ENCODE measurements around the gene SLC5A12. TPM values are rescaled to one million over a fixed set of nuclear protein-coding genes. Genes with fewer than 3 reads are reported as not detected.

SLC5A12 gene
- total RNA-seq, 1 donor from 2014 or later: not detected

DNA sequence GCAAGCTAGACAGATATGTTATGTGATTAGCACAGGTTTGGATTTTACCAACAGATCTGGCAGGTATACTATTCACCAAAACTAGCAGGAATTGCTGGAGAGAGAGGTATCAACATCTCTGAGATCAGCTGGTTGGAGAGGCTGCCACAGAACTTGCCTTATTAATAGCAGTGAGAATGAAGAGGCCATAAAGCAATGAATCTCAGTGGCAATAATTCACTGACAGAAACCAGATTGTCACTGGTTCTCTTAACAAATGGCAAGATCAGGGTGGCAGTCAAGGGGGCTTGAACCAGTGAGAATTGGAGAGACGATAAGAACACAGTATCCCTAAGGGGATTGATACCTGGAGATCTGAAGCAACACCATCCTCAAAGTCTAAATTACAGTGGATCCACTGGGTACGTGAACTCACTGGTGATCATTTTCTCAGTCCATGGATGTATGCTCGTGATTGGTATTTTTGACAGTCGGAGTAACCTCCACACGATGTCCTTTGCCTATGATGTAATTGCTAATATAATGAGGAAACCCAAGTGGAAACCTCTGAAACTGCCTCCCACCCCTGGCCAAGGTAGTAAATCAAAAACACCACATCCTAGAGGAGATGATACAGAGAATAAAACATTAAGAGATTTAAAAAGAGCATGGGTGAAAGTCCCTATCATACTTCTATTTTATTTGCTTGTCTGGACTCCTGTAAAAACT is 17.7 kb upstream of the SLC5A12 start:
- TF ChIP-seq CTCF (IDR thresholded peaks at IDR 0.05): no peak
- Mint-ChIP-seq H3K4me3 (no peak overlapping the region), H3K36me3 (ENCODE audit: low read depth) (no peaks in the 10 kb centered on the region), H3K9me3 (no peaks in the 10 kb centered on the region), H3K27ac (no peak overlapping the region), H3K4me1 (no peaks in the 10 kb centered on the region), H3K27me3 (no peaks in the 10 kb centered on the region)
- CTCF ChIA-PET: no interaction called here
- intact Hi-C loops (cut with micrococcal nuclease): no loop called here
- POLR2A ChIA-PET: no interaction called here
- DNase-seq: no peak
- ATAC-seq (ENCODE audit: low read depth): no peak

DNA sequence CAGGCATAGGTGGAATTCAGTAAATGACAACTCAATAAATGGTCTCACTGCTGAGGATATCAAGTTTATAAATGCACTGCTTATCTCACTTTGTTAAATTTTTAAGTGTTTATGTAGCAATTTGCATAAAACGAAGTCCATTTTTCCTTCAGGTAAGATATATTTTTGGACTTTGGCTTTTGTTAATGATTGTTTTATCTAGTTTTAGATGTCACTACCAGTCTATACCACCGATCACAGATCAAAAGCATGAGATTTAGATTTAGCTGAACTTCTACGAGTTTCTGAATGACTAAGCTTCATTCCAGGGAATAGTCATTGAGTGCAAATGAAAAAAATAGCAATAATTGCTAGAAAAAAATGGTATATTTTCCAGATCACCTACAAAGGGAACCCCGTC is 12.8 kb upstream of the SLC5A12 start:
- no peaks in the 10 kb centered on the region for H3K27me3 Mint-ChIP-seq
- H3K27ac Mint-ChIP-seq: no peak overlapping the region
- ATAC-seq (ENCODE audit: low read depth) (no peak), DNase-seq (no peak)
- no peaks in the 10 kb centered on the region for H3K36me3 Mint-ChIP-seq (ENCODE audit: low read depth)
- no peaks in the 10 kb centered on the region for H3K4me1 Mint-ChIP-seq
- H3K4me3 Mint-ChIP-seq: no peak overlapping the region
- TF ChIP-seq CTCF (IDR thresholded peaks at IDR 0.05): no peak
- CTCF ChIA-PET: no interaction called here
- H3K9me3 Mint-ChIP-seq: no peaks in the 10 kb centered on the region
- intact Hi-C loops (cut with micrococcal nuclease): no loop called here
- POLR2A ChIA-PET: no interaction called here

DNA sequence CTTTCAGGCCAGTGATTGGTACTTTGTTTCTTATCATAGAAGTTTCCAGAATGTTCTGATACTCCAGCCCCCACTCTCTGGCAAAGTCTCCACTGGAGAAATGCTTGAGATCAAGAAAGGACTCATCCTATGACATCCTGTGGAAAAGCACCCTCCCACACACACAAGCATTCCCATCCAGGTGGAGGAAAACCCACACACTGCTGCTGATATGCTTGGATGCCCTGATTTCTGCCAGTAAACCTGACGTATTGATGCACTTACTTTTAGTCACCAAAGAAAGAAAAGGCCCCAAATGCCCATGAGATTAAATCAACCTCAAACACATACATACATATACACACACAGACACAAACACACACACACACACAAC is 9.2 kb upstream of the SLC5A12 start:
- H3K4me1 Mint-ChIP-seq: no peaks in the 10 kb centered on the region
- DNase-seq (no peak), ATAC-seq (ENCODE audit: low read depth) (no peak)
- H3K27me3 Mint-ChIP-seq: no peaks in the 10 kb centered on the region
- CTCF ChIA-PET: no interaction called here
- no peak overlapping the region for H3K4me3 Mint-ChIP-seq
- H3K36me3 Mint-ChIP-seq (ENCODE audit: low read depth): no peaks in the 10 kb centered on the region
- H3K27ac Mint-ChIP-seq: no peak overlapping the region
- no peaks in the 10 kb centered on the region for H3K9me3 Mint-ChIP-seq
- POLR2A ChIA-PET: no interaction called here
- TF ChIP-seq CTCF (IDR thresholded peaks at IDR 0.05): no peak
- intact Hi-C loops (cut with micrococcal nuclease): no loop called here

DNA sequence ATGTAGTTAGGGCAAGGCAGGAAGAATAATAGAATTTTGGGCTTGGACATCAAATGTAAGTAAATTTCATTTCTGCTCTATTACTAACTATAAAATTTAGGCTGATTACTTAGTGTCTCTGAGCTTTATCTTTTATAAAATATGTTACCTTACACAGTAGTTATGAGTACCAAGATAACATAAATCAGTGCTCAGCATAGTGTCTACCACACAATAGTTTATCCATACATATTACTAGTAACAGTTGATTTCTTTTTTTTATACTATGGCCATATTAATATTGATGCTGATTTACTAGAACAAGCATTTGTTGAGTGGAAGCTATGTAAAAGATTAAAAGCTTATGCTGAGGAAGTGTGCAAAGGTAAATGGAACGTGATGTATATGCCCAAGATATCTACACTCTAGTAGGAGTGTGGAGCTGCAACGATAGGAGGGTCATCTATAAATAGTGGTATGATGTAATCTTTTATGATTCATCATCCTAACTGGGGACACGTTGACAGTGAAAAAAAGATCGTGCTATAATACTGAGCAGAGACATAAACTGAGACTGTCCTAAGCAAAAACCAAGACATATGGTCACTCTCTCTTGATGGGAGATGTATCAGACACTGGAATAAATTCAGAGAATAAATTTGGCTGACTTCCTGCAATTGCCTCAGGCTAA is 8.7 kb upstream of the SLC5A12 start:
- POLR2A ChIA-PET: no interaction called here
- DNase-seq (no peak), ATAC-seq (ENCODE audit: low read depth) (no peak)
- H3K27me3 Mint-ChIP-seq: no peaks in the 10 kb centered on the region
- CTCF ChIA-PET: no interaction called here
- no peaks in the 10 kb centered on the region for H3K36me3 Mint-ChIP-seq (ENCODE audit: low read depth)
- no peaks in the 10 kb centered on the region for H3K9me3 Mint-ChIP-seq
- TF ChIP-seq CTCF (IDR thresholded peaks at IDR 0.05): no peak
- intact Hi-C loops (cut with micrococcal nuclease): no loop called here
- no peaks in the 10 kb centered on the region for H3K4me1 Mint-ChIP-seq
- no peak overlapping the region for H3K4me3 Mint-ChIP-seq
- H3K27ac Mint-ChIP-seq: no peak overlapping the region

DNA sequence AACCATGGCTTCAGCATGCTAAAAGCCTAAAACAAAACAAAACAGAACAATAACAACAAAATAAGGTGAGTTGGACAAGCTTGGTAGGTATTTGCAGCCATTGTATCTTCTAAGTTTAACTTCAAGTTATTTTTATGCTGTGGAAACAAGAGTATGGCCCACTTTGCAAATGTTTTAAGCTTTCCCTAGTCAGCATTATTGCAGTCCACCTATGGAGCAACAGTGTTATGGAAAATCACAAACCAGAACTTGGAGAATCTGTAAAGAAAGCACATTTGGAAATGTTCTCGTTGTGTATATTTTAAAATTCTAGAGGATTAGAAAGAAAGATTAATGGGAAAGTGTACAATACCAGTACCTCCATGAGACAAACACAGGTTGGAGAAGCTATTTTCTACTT is 7.4 kb upstream of the SLC5A12 start:
- intact Hi-C loops (cut with micrococcal nuclease): no loop called here
- Mint-ChIP-seq H3K4me1 (no peaks in the 10 kb centered on the region), H3K27ac (no peak overlapping the region), H3K36me3 (ENCODE audit: low read depth) (no peaks in the 10 kb centered on the region), H3K4me3 (no peak overlapping the region), H3K9me3 (no peaks in the 10 kb centered on the region), H3K27me3 (no peaks in the 10 kb centered on the region)
- ChIA-PET CTCF (no interaction called here), POLR2A (no interaction called here)
- no peak for ATAC-seq (ENCODE audit: low read depth)
- no peak for DNase-seq
- TF ChIP-seq CTCF (IDR thresholded peaks at IDR 0.05): no peak
